GM13976 (cell line): ENCODE results near the gene ANO1.

Source experiments
- DNase-seq: peaks from one replicate; pipeline ENCODE4 v3.0.0; 2012; ENCODE audit warnings: low spot score
- CTCF ChIP-seq: IDR thresholded peaks from 2 replicates; pipeline ENCODE4 v1.5.1; 2012; ENCODE audit warnings: borderline replicate concordance, mild to moderate bottlenecking; ENCODE audit not compliant: insufficient read depth; ENCODE audit errors: extremely low read depth, missing control alignments, control extremely low read depth
- in situ Hi-C: fragments of 300-500 bp; cut with MboI; formaldehyde crosslinking; loops from one replicate; pipeline ENCODE4 v1.12.0; 2022; ENCODE audit warnings: low sequenced_read_pairs, mixed read lengths, inconsistent platforms; ENCODE audit not compliant: unreplicated experiment

ANO1 gene

GRCh38 chr11:70183032-70183431 lies 104.9 kb downstream of the ANO1 start:
- DNase-seq: no peak
- in situ Hi-C loops: loop anchor here (25.0 kb wide), 1 partner anchor 496 kb away; the partner anchor contains the start of gene LTO1
- no peak for TF ChIP-seq CTCF

- TF ChIP-seq CTCF: no peak
- in situ Hi-C loops: loop anchor here (25.0 kb wide), 1 partner anchor 496 kb away; the partner anchor contains the start of gene LTO1
- no peak for DNase-seq
These were observed 105.5 kb downstream of the ANO1 start for GRCh38 chr11:70183483-70184176.

- DNase-seq: no peak
- in situ Hi-C loops: loop anchor here (25.0 kb wide), 1 partner anchor 497 kb away; the partner anchor contains the start of gene LTO1
- no peak for TF ChIP-seq CTCF
These were observed 106.3 kb downstream of the ANO1 start for GRCh38 chr11:70184396-70184795.

- DNase-seq: no peak
- in situ Hi-C loops: loop anchor here (25.0 kb wide), 1 partner anchor 498 kb away; the partner anchor contains the start of gene LTO1
- no peak for TF ChIP-seq CTCF
These were observed 107.4 kb downstream of the ANO1 start for GRCh38 chr11:70185348-70186055.

- in situ Hi-C loops: loop anchor here (25.0 kb wide), 1 partner anchor 499 kb away; the partner anchor contains the start of gene LTO1
- TF ChIP-seq CTCF: no peak
- no peak for DNase-seq
These were observed 108.3 kb downstream of the ANO1 start for GRCh38 chr11:70186420-70186819.

- DNase-seq: no peak
- TF ChIP-seq CTCF: no peak
- in situ Hi-C loops: loop anchor here (25.0 kb wide), 1 partner anchor 500 kb away; the partner anchor contains the start of gene LTO1
These were observed 108.8 kb downstream of the ANO1 start for GRCh38 chr11:70186936-70187335.
